ENCODE measurements around the gene STAT4. TPM values are rescaled to one million over a fixed set of nuclear protein-coding genes. Genes with fewer than 3 reads are reported as not detected.
A peak's percentile ranks its signal among the peaks of the same experiment; 100 is the strongest.

The STAT4 gene
- total RNA-seq, 2 experiments from 2014 or later: 80.6 to 81.0 TPM

GRCh38 chr2:191166756-191167445 lies 16.1 kb upstream of the STAT4 start:
- H3K36me3 Mint-ChIP-seq: no peaks in the 10 kb centered on the region
- no peak overlapping the region for H3K4me3 Mint-ChIP-seq
- no peaks in the 10 kb centered on the region for H3K27me3 Mint-ChIP-seq
- H3K9me3 Mint-ChIP-seq: no peaks in the 10 kb centered on the region
- peaks cover 36% of the 10 kb centered on the region for H3K4me1 Mint-ChIP-seq
- DNase-seq: no peak
- H3K27ac Mint-ChIP-seq: no peak overlapping the region

GRCh38 chr2:191166111-191166755 lies 15.4 kb upstream of the STAT4 start:
- no peak overlapping the region for H3K27ac Mint-ChIP-seq
- no peaks in the 10 kb centered on the region for H3K9me3 Mint-ChIP-seq
- no peaks in the 10 kb centered on the region for H3K27me3 Mint-ChIP-seq
- no peak overlapping the region for H3K4me3 Mint-ChIP-seq
- H3K4me1 Mint-ChIP-seq: peaks cover 30% of the 10 kb centered on the region
- no peak for DNase-seq
- no peaks in the 10 kb centered on the region for H3K36me3 Mint-ChIP-seq

DNA sequence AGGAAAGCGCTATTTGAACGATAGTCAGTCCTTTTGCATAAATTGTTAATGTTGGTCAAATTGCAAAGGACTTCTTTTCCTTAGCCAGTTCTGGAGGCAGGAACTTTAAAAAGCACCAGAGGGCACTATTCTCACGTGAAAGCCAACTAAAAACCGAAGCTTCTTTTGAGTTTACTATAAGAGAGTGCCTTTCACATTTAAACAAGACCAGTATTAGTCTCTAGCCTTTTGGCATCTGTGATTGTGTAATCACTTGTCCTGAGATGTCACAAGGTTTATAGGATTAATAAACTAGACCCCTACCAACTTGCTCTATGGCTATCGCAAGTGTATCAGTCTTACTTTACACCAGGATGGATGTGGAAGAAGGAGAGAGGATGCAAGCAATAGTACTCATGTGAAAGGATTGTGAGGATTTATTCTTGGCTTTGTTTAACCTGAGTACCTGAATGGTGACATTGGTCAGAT lies 14.4 kb upstream of the STAT4 start:
- Mint-ChIP-seq H3K4me3 (no peak overlapping the region), H3K9me3 (no peaks in the 10 kb centered on the region), H3K27ac (peak overlapping the region; percentile 74), H3K36me3 (no peaks in the 10 kb centered on the region), H3K4me1 (peaks cover 22% of the 10 kb centered on the region), H3K27me3 (no peaks in the 10 kb centered on the region)
- DNase-seq: no peak

DNA sequence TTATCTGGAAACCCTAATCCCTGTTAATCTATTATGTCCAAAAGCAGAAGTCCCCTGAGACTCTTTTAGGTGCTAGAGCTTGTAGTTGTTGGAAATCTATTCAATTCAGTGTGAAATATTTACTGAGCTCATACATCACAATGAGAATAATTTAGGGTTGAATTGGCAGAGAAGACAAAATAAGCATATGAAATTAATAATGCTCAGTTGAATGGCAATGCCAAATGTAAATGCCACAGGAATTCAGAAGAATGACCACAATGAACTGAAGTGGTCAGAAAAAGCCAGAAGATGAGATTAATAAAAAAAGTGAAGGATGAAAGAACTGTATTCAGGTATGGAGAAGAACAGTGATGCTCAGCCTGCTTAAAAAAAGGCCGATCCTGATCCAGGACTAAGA lies 8.0 kb upstream of the STAT4 start:
- Mint-ChIP-seq H3K4me3 (no peak overlapping the region), H3K27ac (no peak overlapping the region), H3K36me3 (no peaks in the 10 kb centered on the region), H3K27me3 (peaks cover 4% of the 10 kb centered on the region), H3K4me1 (peaks cover 17% of the 10 kb centered on the region), H3K9me3 (no peaks in the 10 kb centered on the region)
- DNase-seq: no peak

- H3K36me3 Mint-ChIP-seq: no peaks in the 10 kb centered on the region
- peaks cover 4% of the 10 kb centered on the region for H3K27me3 Mint-ChIP-seq
- no peaks in the 10 kb centered on the region for H3K9me3 Mint-ChIP-seq
- H3K4me3 Mint-ChIP-seq: no peak overlapping the region
- H3K27ac Mint-ChIP-seq: no peak overlapping the region
- H3K4me1 Mint-ChIP-seq: peaks cover 21% of the 10 kb centered on the region
- DNase-seq: no peak
Measured at GRCh38 chr2:191158193-191158592, 7.4 kb upstream of the STAT4 start.

DNA sequence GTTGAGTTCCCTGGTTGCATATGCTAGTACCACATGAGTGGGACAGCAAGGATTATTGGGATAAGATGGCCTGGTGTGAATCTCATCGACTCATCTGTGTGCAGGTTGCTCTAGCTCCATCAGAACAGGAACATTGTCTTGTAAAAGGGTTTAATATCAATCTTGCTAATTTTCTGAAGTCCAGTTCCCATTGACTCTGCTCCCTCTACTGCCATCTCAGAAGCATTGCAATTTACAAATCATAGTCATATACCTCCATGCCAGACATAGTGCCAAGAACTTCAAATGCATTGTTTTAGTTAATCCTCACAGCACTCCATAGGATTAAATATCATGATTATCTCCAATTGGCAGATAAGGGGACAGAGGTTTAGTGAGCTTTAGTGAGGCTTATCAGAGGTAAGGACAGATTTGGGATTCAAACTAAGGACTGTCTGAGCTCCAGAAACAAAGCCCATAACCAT lies 4.8 kb upstream of the STAT4 start:
- Mint-ChIP-seq H3K36me3 (no peaks in the 10 kb centered on the region), H3K27ac (peak overlapping the region; percentile 47), H3K4me1 (peaks cover 41% of the 10 kb centered on the region), H3K27me3 (peaks cover 4% of the 10 kb centered on the region), H3K4me3 (no peak overlapping the region), H3K9me3 (no peaks in the 10 kb centered on the region)
- DNase-seq: no peak

GRCh38 chr2:191153716-191154115 lies 2.9 kb upstream of the STAT4 start:
- H3K36me3 Mint-ChIP-seq: peaks cover 6% of the 10 kb centered on the region
- H3K4me3 Mint-ChIP-seq: no peak overlapping the region
- H3K4me1 Mint-ChIP-seq: peaks cover 41% of the 10 kb centered on the region
- DNase-seq: no peak
- peaks cover 4% of the 10 kb centered on the region for H3K27me3 Mint-ChIP-seq
- no peaks in the 10 kb centered on the region for H3K9me3 Mint-ChIP-seq
- no peak overlapping the region for H3K27ac Mint-ChIP-seq

DNA sequence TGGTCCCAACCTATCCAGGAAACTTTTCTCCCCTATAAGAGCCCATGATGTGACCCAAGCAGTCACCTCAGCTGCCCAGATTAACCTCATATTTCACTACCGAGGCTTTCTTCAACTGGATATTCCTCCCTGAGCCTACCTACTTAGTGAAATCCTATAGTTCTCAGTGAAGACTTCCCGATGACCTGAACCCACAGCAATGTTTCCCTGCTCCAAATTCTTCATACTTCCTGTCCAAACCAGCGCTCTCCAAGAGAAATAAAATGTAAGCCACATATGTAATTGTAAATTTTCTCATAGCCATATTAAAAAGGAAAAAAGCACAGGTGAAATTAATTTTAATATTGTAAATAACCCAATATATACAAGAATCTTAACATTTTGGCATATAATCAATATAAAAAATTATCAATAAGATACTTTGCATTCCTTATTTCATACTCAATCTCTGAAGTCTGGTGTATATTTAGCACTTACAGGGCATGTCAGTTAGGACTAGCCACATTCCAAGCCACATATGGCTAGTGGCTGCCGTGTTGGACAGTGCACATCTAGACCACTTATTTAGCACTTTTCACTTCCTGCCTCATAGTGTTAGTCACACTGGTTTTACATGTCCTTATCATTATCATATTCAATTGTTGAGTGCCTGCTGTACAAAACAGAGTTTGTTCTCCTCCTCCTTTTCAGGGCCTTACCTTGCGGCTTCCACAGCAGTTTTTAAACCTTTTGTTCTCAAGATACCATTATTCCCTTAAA lies 1.9 kb upstream of the STAT4 start:
- Mint-ChIP-seq H3K36me3 (peaks cover 13% of the 10 kb centered on the region), H3K4me3 (no peak overlapping the region), H3K27me3 (no peaks in the 10 kb centered on the region), H3K4me1 (peaks cover 47% of the 10 kb centered on the region), H3K9me3 (no peaks in the 10 kb centered on the region), H3K27ac (peak overlapping the region; percentile 96)
- no peak for DNase-seq

GRCh38 chr2:191151331-191151730 lies 537 bp upstream of the STAT4 start:
- Mint-ChIP-seq H3K36me3 (peaks cover 24% of the 10 kb centered on the region), H3K9me3 (no peaks in the 10 kb centered on the region), H3K4me3 (peak overlapping the region; percentile 95), H3K27ac (peak overlapping the region; percentile 96), H3K27me3 (no peaks in the 10 kb centered on the region), H3K4me1 (peaks cover 58% of the 10 kb centered on the region)
- no peak for DNase-seq

DNA sequence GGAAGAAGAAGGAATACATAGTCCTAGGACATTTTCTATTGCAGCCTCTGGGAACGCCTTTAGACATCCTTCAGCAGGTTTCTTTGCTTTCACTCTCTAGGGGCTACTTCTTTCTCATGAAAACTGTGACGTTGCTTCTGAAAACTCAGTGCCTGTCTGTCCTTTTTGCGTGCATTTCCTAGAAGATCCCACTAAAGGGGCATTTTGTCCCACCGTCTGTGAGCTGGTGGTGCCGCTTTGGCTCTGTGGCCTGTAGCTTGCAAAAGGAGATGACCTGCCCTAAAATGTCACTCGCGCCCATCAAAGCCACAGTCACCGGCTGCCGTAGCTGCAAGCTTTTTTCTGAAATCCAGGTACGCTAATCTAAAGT lies 579 bp downstream of the STAT4 start:
- peak overlapping the region; percentile 96 for H3K27ac Mint-ChIP-seq
- H3K27me3 Mint-ChIP-seq: no peaks in the 10 kb centered on the region
- H3K4me3 Mint-ChIP-seq: peak overlapping the region; percentile 95
- DNase-seq: no peak
- peaks cover 30% of the 10 kb centered on the region for H3K36me3 Mint-ChIP-seq
- no peaks in the 10 kb centered on the region for H3K9me3 Mint-ChIP-seq
- H3K4me1 Mint-ChIP-seq: peaks cover 59% of the 10 kb centered on the region

- Mint-ChIP-seq H3K4me3 (peak overlapping the region; percentile 95), H3K27ac (peak overlapping the region; percentile 96), H3K27me3 (no peaks in the 10 kb centered on the region), H3K4me1 (peaks cover 55% of the 10 kb centered on the region), H3K9me3 (no peaks in the 10 kb centered on the region), H3K36me3 (peaks cover 34% of the 10 kb centered on the region)
- no peak for DNase-seq
Measured at GRCh38 chr2:191149391-191149790, 1.4 kb downstream of the STAT4 start.

DNA sequence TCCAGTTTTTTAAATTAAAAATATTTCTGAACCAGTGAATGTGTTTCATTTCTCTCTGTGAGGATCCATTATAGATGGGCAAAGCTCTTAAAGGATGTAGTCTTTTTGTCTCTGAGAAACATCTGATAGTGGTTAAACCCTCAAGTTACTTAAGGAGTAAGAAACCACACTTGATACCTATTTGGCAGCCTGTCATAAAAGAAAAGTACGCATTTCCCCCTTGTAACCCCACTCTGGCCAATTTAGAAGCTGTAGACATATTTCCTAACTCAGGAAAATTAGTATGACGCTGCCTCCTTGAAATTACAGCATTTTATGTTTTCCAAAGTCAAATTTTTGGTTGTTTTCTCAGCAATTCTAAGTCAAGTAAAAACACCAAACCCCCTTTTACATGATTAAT lies 2.0 kb downstream of the STAT4 start:
- no peak for DNase-seq
- peak overlapping the region; percentile 95 for H3K4me3 Mint-ChIP-seq
- H3K27me3 Mint-ChIP-seq: no peaks in the 10 kb centered on the region
- peaks cover 58% of the 10 kb centered on the region for H3K4me1 Mint-ChIP-seq
- H3K36me3 Mint-ChIP-seq: peaks cover 40% of the 10 kb centered on the region
- H3K27ac Mint-ChIP-seq: peak overlapping the region; percentile 96
- no peaks in the 10 kb centered on the region for H3K9me3 Mint-ChIP-seq

DNA sequence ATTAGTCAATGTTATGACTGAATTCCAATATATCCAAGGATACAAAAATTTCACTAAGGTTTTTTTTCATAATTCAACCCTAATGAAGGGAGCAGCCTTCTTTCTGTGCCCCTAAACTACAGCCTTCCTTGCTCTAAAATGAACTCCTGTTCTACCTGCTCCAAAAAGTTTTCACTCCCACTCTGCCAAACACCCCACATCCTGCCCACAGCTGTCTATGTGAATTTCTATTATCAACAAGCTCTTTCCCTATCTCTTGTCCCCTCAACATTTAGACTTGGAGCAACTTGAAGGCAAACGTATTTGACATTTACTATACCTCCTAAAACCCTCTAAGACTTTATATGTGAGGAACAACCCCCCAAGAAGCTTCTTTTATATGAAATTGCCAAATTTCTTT lies 2.5 kb downstream of the STAT4 start:
- Mint-ChIP-seq H3K27me3 (no peaks in the 10 kb centered on the region), H3K9me3 (no peaks in the 10 kb centered on the region), H3K27ac (peak overlapping the region; percentile 96), H3K4me1 (peaks cover 55% of the 10 kb centered on the region), H3K4me3 (peak overlapping the region; percentile 95), H3K36me3 (peaks cover 40% of the 10 kb centered on the region)
- no peak for DNase-seq

GRCh38 chr2:191145769-191146471 lies 4.9 kb downstream of the STAT4 start:
- Mint-ChIP-seq H3K4me1 (peaks cover 42% of the 10 kb centered on the region), H3K27ac (no peak overlapping the region), H3K9me3 (no peaks in the 10 kb centered on the region), H3K27me3 (no peaks in the 10 kb centered on the region), H3K4me3 (peak overlapping the region; percentile 12), H3K36me3 (peaks cover 50% of the 10 kb centered on the region)
- no peak for DNase-seq

DNA sequence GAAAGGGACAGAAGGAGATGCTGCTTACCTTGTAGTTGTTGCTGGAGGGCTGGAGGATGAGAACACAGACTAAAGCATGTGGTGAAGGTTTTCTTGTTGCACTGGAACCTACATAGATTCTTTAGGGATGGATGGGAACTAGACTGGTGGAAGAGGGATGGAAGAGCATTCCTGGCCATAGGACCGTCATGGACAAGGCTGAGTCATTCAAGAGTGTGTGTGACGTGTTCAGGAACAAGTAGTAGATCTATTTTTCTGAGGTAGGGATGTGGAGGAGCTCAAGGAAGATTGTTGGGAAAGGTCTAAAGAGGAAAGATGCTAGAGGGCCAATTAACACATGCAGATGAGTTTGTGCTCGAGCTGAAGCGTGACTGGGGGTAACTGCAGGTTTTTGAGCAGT lies 6.6 kb downstream of the STAT4 start:
- H3K36me3 Mint-ChIP-seq: peaks cover 63% of the 10 kb centered on the region
- H3K27me3 Mint-ChIP-seq: no peaks in the 10 kb centered on the region
- peaks cover 16% of the 10 kb centered on the region for H3K9me3 Mint-ChIP-seq
- no peak for DNase-seq
- H3K4me1 Mint-ChIP-seq: peaks cover 57% of the 10 kb centered on the region
- peak overlapping the region; percentile 1 for H3K27ac Mint-ChIP-seq
- H3K4me3 Mint-ChIP-seq: no peak overlapping the region
